Measurements from ENCODE around the gene KRT31. TPM values are rescaled to one million over a fixed set of nuclear protein-coding genes. Genes with fewer than 3 reads are reported as not detected.

The KRT31 gene
- polyA plus RNA-seq, 2 of the 4 experiments (the other 2 are of a cell fraction), result not detected

- POLR2A ChIA-PET, result no interaction called here
- FAIRE-seq (no peak), DNase-seq (ENCODE audit: low read depth in 1 of 2, low spot score in 1 of 2) (no peak), ATAC-seq (no peak)
- Histone ChIP-seq H3K27ac (no peak within 1 kb of the TSS), H3K9me3 (no peaks in the 10 kb centered on the region), H3K4me1 (no peaks in the 10 kb centered on the region), H3K4me2 (no peak within 1 kb of the TSS), H3K4me3 (no peak within 1 kb of the TSS)
- TF ChIP-seq RFX5 (IDR thresholded peaks at IDR 0.05) (no peak), JUN (IDR thresholded peaks at IDR 0.05) (no peak), GATA3 (IDR thresholded peaks at IDR 0.05; ENCODE audit: borderline replicate concordance) (no peak), TFCP2L1 (CRISPR knock-in tag; IDR thresholded peaks at IDR 0.05) (no peak), CBX2 (IDR thresholded peaks at IDR 0.05; ENCODE audit: borderline replicate concordance, low read depth) (no peak), ESRRA (IDR thresholded peaks at IDR 0.05; ENCODE audit: borderline replicate concordance, low read length) (no peak)
- TF ChIP-seq, protein P1, sequence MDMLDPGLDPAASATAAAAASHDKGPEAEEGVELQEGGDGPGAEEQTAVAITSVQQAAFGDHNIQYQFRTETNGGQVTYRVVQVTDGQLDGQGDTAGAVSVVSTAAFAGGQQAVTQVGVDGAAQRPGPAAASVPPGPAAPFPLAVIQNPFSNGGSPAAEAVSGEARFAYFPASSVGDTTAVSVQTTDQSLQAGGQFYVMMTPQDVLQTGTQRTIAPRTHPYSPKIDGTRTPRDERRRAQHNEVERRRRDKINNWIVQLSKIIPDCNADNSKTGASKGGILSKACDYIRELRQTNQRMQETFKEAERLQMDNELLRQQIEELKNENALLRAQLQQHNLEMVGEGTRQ (IDR thresholded peaks at IDR 0.05), result no peak
- WGBS (ENCODE audit: missing lambda C conversion rate), result 57% methylated on average over 10 of the region's 10 CpGs
- CTCF ChIA-PET, result interaction anchor here (1.7 to 2.1 kb wide), 2 partner anchors 23 to 108 kb away, joined by 5 to 8 read pairs; no protein-coding TSS in a partner anchor
These were observed 43.2 kb upstream of the KRT31 start, which contains the start of gene KRT38 for GRCh38 chr17:41440531-41441033. Gene KRT38 (minus strand): TSS chr17:41440983. CDS start chr17:41440921, 62 bp downstream.

DNA sequence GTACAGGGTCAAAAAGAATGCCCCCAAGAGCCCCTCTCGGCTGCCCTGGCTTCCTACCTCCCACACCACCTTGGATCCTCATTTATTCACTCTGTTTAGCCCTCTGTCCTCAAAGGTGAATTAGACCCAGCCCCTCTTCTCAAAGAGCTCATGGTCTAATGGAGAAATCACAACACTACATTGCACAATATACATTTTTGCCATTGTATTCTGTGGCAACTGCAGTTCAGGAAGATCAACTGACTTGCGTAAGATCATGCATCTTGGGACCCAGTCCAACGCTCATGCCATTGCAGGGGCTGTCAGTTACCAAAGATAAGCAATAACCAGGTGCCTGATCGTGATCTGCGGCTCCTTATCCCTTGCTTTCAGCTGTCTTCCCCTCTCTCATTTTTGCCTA lies 42.0 kb upstream of the KRT31 start:
- WGBS (ENCODE audit: missing lambda C conversion rate), result 46% methylated on average over 5 of the region's 5 CpGs
- DNase-seq (ENCODE audit: low read depth in 1 of 2, low spot score in 1 of 2) (no peak), FAIRE-seq (no peak), ATAC-seq (no peak)
- TF ChIP-seq EHF (CRISPR knock-in tag; IDR thresholded peaks at IDR 0.05) (no peak), CEBPB (IDR thresholded peaks at IDR 0.05) (peak in 1 of 2 experiments; percentile 16; a peak in 1 of 4 replicates)
- POLR2A ChIA-PET, result no interaction called here
- no peak overlapping the region for H3K4me3 ChIP-seq
- no peak overlapping the region for H3K27ac ChIP-seq
- no peaks in the 10 kb centered on the region for H3K9me3 ChIP-seq
- no peaks in the 10 kb centered on the region for H3K4me1 ChIP-seq
- no peak overlapping the region for H3K4me2 ChIP-seq
- CTCF ChIA-PET, result interaction anchor here (0.6 to 2.1 kb wide), 5 partner anchors 16 to 109 kb away, joined by 4 to 8 read pairs (median 5); no protein-coding TSS in a partner anchor

DNA sequence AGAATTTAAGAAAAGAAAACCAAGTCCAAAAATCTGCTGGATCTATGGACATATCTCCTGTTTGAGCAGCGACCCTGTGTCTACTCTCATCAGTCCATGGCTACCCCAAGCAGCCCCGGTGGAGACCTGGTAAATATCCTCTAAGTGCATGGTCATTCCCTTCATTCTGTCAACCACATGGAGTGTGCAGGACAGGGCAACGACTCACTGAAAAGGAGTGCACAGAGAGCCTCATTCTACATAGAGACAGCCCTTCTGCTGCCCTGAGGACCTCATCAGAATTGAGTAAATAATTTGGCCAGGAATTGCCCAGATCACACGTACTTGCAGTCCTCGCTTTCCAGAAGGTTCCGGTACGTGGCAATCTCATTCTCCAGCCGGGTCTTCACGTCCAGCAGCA lies 40.4 kb upstream of the KRT31 start:
- no peak for DNase-seq (ENCODE audit: low read depth in 1 of 2, low spot score in 1 of 2)
- POLR2A ChIA-PET, result no interaction called here
- WGBS (ENCODE audit: missing lambda C conversion rate), result 69% methylated on average over 9 of the region's 9 CpGs
- CTCF ChIA-PET, result interaction anchor here (1.1 to 1.9 kb wide), 2 partner anchors 9 to 111 kb away, joined by 4 to 9 read pairs; no protein-coding TSS in a partner anchor
- ATAC-seq, result peak in 1 of 2 experiments; percentile 43; a peak in 3 of 6 replicates
- Histone ChIP-seq H3K9me3 (no peaks in the 10 kb centered on the region), H3K4me2 (no peak overlapping the region), H3K4me3 (no peak overlapping the region), H3K4me1 (no peaks in the 10 kb centered on the region), H3K27ac (no peak overlapping the region)
- FAIRE-seq, result no peak
- TF ChIP-seq KDM5A (IDR thresholded peaks at IDR 0.05), result no peak
- no peak for TF ChIP-seq JUNB (IDR thresholded peaks at IDR 0.05)
- no peak for TF ChIP-seq FOSB (CRISPR knock-in tag; IDR thresholded peaks at IDR 0.05)
- TF ChIP-seq HOXB5 (CRISPR knock-in tag; IDR thresholded peaks at IDR 0.05), result no peak
- no peak for TF ChIP-seq EHF (CRISPR knock-in tag; IDR thresholded peaks at IDR 0.05)
- no peak for TF ChIP-seq RARB (CRISPR knock-in tag; IDR thresholded peaks at IDR 0.05)
- TF ChIP-seq E2F6 (IDR thresholded peaks at IDR 0.05; ENCODE audit: borderline replicate concordance, low read depth), result no peak
- TF ChIP-seq ZFP36 (IDR thresholded peaks at IDR 0.05; ENCODE audit: borderline replicate concordance, partially characterized antibody), result no peak
- no peak for TF ChIP-seq PHF8 (IDR thresholded peaks at IDR 0.05; ENCODE audit: borderline replicate concordance, low read depth)

DNA sequence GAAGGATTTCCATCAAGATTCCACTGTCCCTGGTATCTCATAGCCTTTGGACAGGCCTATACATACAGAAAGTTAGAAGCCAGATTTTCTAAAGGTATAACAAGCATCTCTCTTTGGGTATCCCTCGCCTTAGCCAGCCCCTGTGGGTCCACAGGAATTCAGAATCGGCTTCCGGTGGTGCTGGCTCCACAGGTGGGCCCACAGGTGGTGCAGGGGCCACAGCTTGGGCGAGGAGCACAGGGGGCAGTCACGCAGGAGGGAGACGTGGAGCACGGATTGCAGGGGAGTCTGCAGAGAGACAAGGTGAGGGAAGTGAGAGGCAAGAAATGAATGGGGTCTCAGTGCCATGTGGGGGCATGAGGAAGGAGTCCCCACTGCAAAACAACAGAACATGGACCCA lies 39.8 kb upstream of the KRT31 start:
- no peak for TF ChIP-seq TP53 (CRISPR knock-in tag; IDR thresholded peaks at IDR 0.05)
- no peak for TF ChIP-seq HDAC2 (IDR thresholded peaks at IDR 0.05)
- TF ChIP-seq TFCP2L1 (CRISPR knock-in tag; IDR thresholded peaks at IDR 0.05), result no peak
- no peak for TF ChIP-seq CBX2 (IDR thresholded peaks at IDR 0.05; ENCODE audit: borderline replicate concordance, low read depth)
- Histone ChIP-seq H3K4me3 (no peak overlapping the region), H3K4me2 (no peak overlapping the region), H3K27ac (no peak overlapping the region), H3K9me3 (no peaks in the 10 kb centered on the region), H3K4me1 (no peaks in the 10 kb centered on the region)
- FAIRE-seq (no peak), DNase-seq (ENCODE audit: low read depth in 1 of 2, low spot score in 1 of 2) (no peak), ATAC-seq (no peak)
- ChIA-PET POLR2A (no interaction called here), CTCF (interaction anchor here (1.9 kb wide), 1 partner anchor 112 kb away, joined by 9 read pairs; no protein-coding TSS in a partner anchor)
- WGBS (ENCODE audit: missing lambda C conversion rate), result 53% methylated on average over 7 of the region's 7 CpGs

All from A549 (cell line).